HepG2 (cell line): ENCODE results near the gene GPR139.

Experiments used
- CEBPZ ChIP-seq: IDR thresholded peaks from 2 replicates; pipeline ENCODE4 v1.6.1; 2012; ENCODE audit warnings: low read length, improper control_type of control experiment
- CREB1 ChIP-seq, 2 experiments: fragments of 450-650 bp in 1 of 2; IDR thresholded peaks; 2 replicates each; pipeline ENCODE4 v1.6.1; 2016 to 2017; ENCODE audit warnings: control low read depth in 1 of 2, mild to moderate bottlenecking in 1 of 2, missing compliant biosample characterization in 1 of 2, missing genetic modification characterization in 1 of 2
- ELF3 ChIP-seq: IDR thresholded peaks from 2 replicates; pipeline ENCODE4 v1.6.1; 2016; ENCODE audit warnings: missing genetic modification reagents, missing compliant biosample characterization
- FOXA1 ChIP-seq, 2 experiments: fragments of 450-650 bp in 1 of 2; sonication (generic) in 1 of 2; formaldehyde crosslinking in 1 of 2; IDR thresholded peaks; 2 replicates each; pipeline versions ENCODE4 v1.4.0 to v1.6.1; 2016 to 2020; ENCODE audit warnings: missing genetic modification reagents in 1 of 2
- HDAC6 ChIP-seq: fragments of 200-600 bp; sonication (generic); IDR thresholded peaks from 2 replicates; pipeline ENCODE4 v1.7.0; 2017; ENCODE audit warnings: mild to moderate bottlenecking, antibody characterized with exemption, low read length, low read depth
- NFIC ChIP-seq: IDR thresholded peaks from 2 replicates; pipeline ENCODE4 v1.6.1; 2012; ENCODE audit warnings: mild to moderate bottlenecking, low read length, inconsistent platforms
- POLR2A ChIP-seq, 2 experiments: IDR thresholded peaks; 2 replicates each; pipeline ENCODE4 v1.6.1; 2011; ENCODE audit warnings: low read depth in 2 of 2, low read length in 2 of 2, mild to moderate bottlenecking in 1 of 2, moderate library complexity in 1 of 2; ENCODE audit not compliant: insufficient read depth in 1 of 2
- REPIN1 ChIP-seq: sonication (generic); formaldehyde crosslinking; IDR thresholded peaks from 2 replicates; pipeline ENCODE4 v1.8.0; 2022; ENCODE audit warnings: missing genetic modification reagents, low read depth, mild to moderate bottlenecking, borderline replicate concordance
- RXRA ChIP-seq: sonication (generic); formaldehyde crosslinking; IDR thresholded peaks from 2 replicates; pipeline ENCODE4 v1.5.1; 2020; ENCODE audit warnings: missing genetic modification reagents
- ZKSCAN8 ChIP-seq: IDR thresholded peaks from 2 replicates; pipeline ENCODE4 v1.6.1; 2016; ENCODE audit warnings: borderline replicate concordance, missing genetic modification reagents, missing compliant biosample characterization
- ZNF160 ChIP-seq: sonication (generic); formaldehyde crosslinking; IDR thresholded peaks from 2 replicates; pipeline ENCODE4 v1.8.0; 2022; ENCODE audit warnings: mild to moderate bottlenecking, inconsistent platforms, missing genetic modification reagents
- ZNF782 ChIP-seq: sonication (generic); formaldehyde crosslinking; IDR thresholded peaks from 2 replicates; pipeline ENCODE4 v1.4.0; 2020; ENCODE audit warnings: missing genetic modification reagents, mild to moderate bottlenecking, borderline replicate concordance
- TF ChIP-seq, protein P1 (sequence below): sonication (generic); formaldehyde crosslinking; IDR thresholded peaks from 2 replicates; pipeline ENCODE4 v1.5.1; 2020; ENCODE audit warnings: mild to moderate bottlenecking, missing genetic modification reagents, moderate library complexity
- TF ChIP-seq, protein P2 (sequence below): sonication (generic); formaldehyde crosslinking; IDR thresholded peaks from 2 replicates; pipeline ENCODE4 v1.5.0; 2020; ENCODE audit warnings: mild to moderate bottlenecking, missing genetic modification reagents, moderate library complexity

- TF ChIP-seq FOXA1 (IDR thresholded peaks at IDR 0.05) (no peak), FOXA1 (CRISPR knock-in tag; IDR thresholded peaks at IDR 0.05) (no peak), POLR2A (IDR thresholded peaks at IDR 0.05; ENCODE audit: insufficient read depth in 1 of 2, low read depth in 2 of 2, low read length in 2 of 2) (no peak), HDAC6 (no peak), RXRA (CRISPR knock-in tag) (no peak), ZKSCAN8 (CRISPR knock-in tag) (no peak), NFIC (no peak), ZNF782 (no peak), CREB1 (IDR thresholded peaks at IDR 0.05) (peak; percentile 29), CREB1 (CRISPR knock-in tag; IDR thresholded peaks at IDR 0.05) (no peak), ZNF160 (no peak), CEBPZ (no peak), ELF3 (CRISPR knock-in tag) (no peak), REPIN1 (CRISPR knock-in tag) (no peak)
- TF ChIP-seq, protein P1, sequence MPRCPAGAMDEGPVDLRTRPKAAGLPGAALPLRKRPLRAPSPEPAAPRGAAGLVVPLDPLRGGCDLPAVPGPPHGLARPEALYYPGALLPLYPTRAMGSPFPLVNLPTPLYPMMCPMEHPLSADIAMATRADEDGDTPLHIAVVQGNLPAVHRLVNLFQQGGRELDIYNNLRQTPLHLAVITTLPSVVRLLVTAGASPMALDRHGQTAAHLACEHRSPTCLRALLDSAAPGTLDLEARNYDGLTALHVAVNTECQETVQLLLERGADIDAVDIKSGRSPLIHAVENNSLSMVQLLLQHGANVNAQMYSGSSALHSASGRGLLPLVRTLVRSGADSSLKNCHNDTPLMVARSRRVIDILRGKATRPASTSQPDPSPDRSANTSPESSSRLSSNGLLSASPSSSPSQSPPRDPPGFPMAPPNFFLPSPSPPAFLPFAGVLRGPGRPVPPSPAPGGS = no peak
- TF ChIP-seq, protein P2, sequence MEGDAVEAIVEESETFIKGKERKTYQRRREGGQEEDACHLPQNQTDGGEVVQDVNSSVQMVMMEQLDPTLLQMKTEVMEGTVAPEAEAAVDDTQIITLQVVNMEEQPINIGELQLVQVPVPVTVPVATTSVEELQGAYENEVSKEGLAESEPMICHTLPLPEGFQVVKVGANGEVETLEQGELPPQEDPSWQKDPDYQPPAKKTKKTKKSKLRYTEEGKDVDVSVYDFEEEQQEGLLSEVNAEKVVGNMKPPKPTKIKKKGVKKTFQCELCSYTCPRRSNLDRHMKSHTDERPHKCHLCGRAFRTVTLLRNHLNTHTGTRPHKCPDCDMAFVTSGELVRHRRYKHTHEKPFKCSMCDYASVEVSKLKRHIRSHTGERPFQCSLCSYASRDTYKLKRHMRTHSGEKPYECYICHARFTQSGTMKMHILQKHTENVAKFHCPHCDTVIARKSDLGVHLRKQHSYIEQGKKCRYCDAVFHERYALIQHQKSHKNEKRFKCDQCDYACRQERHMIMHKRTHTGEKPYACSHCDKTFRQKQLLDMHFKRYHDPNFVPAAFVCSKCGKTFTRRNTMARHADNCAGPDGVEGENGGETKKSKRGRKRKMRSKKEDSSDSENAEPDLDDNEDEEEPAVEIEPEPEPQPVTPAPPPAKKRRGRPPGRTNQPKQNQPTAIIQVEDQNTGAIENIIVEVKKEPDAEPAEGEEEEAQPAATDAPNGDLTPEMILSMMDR (CRISPR knock-in tag) = no peak
These were observed 11.0 kb upstream of the GPR139 start for GRCh38 chr16:20084624-20085226.
